CD1c-positive myeloid dendritic cell (primary cell): ENCODE measurements around the gene MAGI3.
"Not testable (repeated sequence)": the region's sequence is repeated elsewhere in the genome, so short reads cannot be mapped to it uniquely, and the experiment has no call there.

ENCODE experiments used
- DNase-seq: peaks from one replicate; pipeline ENCODE4 v3.0.0-alpha.2; 2016; ENCODE audit errors: extremely low spot score

Gene MAGI3

GRCh38 chr1:113399062-113399583 is 8.8 kb downstream of the MAGI3 start:
- no peak for DNase-seq

- DNase-seq: no peak
These were observed 10.8 kb downstream of the MAGI3 start for GRCh38 chr1:113401067-113401466.

DNA sequence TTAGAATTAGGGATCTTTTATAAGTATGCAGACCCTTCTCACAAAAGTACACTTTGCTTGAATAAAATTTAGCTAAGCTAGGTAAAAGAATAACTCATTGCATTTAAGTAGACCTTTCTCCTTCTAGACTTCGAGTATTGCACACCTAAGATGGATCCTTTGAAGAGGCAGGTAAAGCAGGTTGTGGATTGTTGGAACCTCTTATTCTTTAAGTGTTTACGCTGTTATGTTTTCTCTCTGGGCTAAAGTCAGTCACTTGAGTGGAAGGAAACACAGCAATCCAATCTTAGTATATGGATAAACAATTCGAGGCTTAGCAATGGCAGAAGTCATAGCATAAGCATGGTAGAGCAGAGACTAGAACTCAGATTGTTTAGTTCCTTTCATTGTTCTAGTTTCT is 11.4 kb downstream of the MAGI3 start:
- no peak for DNase-seq

DNA sequence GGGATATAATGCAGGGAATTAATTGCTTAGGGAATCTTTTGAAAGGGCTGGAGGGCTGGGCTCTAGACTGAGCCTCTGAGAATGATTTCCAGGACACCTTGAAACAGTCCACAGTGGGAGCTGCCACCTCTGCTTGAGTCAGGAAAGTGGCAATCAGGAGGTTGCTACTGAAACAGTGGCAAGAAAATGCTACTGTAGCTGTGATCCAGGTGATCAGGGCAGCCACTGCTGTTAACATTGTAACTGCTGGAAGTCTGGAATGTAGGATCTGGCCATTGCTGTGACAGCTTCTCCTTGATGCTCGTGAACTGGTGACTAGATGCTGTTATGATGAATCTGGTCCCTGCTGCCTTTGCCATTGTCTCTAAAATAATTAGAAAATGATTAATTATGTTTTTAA is 12.8 kb downstream of the MAGI3 start:
- DNase-seq: no peak

- DNase-seq: no peak
These were observed 15.3 kb downstream of the MAGI3 start for GRCh38 chr1:113405573-113405972.

DNA sequence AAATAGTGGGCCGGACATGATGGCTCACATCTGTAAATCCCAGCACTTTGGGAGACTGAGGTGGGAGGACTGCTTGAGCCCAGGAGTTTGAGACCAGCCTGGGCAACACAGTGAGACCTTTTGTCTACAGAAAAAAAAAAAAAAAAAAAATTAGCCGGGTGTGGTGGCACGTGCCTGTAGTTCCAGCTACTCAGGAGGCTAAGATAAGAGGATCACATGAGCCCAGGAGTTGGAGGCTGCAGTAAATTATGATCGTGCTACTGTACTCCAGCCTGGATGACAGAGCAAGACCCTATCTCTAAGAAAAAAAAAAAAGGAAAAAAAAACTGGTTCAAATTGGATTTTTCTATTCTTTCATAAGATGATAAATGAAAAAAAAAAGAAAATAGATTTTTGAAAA is 15.8 kb downstream of the MAGI3 start:
- DNase-seq: not testable (repeated sequence)

GRCh38 chr1:113409363-113409762 is 19.0 kb downstream of the MAGI3 start:
- no peak for DNase-seq

- DNase-seq: not testable (repeated sequence)
These were observed 21.7 kb downstream of the MAGI3 start for GRCh38 chr1:113412020-113412419.

DNA sequence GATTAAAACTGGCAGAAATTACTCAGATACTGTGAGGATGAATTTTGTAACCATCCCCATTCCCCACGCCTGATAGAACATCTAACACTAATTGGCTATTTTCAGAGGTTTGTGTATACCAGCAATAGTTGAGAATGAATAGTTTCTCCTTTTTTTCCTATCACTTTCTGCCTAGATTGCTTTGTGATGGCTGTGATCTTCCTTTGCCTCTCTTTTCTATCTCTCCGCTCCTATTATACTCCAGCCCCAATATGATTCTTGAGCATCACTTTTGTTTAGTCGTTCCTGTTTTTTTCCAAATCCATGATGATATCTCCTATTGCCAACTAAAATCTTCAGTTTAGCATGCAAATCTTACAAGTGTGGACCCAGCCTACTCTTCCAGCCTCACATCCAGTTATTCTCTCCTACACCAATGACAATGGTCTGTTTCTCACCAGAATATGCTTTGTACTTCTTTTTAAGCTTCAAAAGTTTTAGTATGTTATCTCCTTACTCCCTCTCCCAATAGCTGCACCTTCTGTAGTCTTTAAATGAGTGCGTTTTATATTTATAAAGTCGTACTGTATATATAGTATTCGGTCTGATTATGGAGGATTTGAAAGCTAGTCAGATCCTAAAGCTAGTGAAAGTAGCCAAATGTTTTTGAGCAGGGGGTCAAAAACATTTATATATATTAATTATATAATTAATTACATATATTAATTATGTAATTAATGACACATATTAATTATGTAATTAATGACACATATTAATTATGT is 25.2 kb downstream of the MAGI3 start:
- no peak for DNase-seq

DNA sequence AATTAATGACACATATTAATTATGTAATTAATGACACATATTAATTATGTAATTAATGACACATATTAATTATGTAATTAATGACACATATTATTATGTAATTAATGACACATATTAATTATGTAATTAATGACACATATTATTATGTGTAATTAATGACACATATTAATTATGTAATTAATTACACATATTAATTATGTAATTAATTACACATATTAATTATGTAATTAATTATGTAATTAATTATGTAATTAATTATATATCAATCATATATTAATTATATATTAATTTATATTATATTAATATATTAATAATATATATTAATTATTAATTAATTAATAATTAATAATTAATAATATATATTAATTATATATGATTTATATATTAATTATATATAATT is 25.8 kb downstream of the MAGI3 start:
- not testable (repeated sequence) for DNase-seq

DNA sequence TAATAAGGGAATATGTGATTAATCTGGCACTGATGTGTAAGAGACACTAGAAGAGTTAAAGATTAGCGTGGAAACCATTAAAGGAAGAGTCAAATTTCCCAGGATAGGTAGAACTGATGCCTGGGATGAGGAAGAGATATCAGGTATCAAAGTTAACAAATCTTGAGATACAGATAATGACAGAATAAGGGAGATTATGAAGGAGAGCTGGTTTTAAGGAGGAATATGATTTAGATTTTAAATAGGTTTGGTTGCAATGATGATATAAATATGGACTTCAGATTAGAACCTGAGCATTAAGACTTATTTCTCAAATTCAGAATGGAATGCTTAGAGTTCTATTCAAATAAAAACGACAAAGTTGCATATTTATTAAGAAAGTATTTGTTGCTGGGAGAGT is 26.2 kb downstream of the MAGI3 start:
- no peak for DNase-seq

- DNase-seq: no peak
These were observed 32.2 kb downstream of the MAGI3 start for GRCh38 chr1:113422315-113423068.

DNA sequence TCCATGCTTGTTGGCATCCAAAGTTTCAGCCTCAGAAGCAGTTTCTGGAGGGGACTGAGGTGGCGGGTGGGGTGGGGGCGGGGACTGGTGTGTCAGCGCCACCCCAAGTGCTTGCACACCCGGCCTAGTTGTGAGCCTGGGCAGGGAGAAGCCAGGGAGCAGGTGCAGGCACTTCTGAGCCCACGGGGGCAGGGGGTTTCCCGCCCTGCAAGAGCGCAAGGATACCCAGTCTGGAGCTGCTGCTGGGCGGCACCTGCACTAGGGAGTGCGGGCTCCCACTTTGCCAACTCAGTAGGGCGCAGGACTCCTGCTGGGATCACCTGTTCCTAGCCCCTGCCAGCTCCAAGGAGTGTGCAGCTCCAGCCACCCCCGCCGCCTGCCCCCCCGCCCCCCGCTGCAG is 33.5 kb downstream of the MAGI3 start:
- no peak for DNase-seq

DNA sequence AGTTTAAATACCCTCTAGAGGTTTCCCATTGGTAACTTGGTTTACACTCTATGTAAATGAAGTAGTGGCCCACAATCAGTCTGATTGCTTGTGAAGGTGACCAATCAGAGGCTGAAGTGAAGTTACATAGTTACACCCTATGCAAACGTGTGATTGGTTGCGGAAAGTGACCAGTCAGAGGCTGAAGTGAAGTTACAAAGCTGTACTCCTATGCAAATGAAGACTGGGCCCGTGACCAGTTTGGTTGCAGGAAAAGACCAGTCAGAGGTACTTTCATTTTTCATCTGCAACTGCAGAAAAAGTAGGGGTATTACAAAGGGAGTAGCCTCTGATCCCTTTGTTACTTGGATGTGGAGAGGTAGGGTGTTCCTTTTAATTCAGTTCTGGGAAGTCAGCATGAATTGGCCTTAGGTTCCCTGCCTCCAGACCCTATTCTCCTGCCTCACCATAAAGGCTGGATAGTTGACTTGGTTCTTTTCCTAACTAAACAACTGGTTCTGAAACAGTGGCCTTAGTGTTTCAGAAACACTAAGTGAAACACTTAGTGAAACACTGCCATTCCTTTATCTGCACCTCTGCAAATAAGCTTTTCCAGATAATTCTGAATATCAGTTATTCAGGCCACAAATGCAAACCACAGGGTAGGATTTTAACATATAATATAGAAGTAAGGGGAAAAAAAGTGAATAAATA is 39.3 kb downstream of the MAGI3 start:
- DNase-seq: no peak

- DNase-seq: no peak
These were observed 42.9 kb downstream of the MAGI3 start for GRCh38 chr1:113433184-113433583.

DNA sequence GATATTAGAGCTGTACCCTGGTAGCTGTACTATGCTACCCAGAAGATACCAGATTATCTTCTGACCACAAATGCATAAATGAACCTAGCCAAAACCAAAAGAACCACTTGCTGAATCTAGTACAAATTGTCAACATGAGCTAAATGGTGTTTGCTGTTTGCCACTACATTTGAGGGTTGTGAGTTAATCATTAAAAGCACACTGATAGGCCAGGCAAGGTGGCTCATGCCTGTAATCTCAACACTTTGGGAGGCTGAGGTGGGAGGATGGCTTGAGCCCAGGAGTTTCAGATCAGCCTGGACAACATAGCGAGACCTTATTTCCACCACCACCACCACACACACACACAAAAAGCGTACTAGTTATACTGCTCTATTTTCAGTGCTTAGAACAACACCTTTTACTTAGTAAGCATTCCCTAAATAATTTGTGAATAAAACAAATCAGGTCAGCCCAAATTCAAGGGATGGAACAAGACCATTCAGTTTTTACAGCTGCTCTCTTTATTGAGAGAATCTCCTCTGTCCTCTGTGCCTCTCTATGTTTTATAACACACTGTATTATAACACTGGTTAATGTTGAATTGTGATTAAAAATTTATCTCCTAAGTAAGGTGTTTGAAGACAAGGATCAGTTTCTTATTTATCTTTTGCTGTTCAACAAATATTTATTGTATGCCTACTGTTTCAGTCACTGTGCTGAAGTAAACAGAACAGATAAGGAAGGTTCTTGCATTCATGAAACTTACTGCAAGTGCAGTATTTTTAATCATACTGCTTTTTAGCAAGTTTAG is 44.0 kb downstream of the MAGI3 start:
- no peak for DNase-seq

GRCh38 chr1:113434874-113435175 is 44.5 kb downstream of the MAGI3 start:
- no peak for DNase-seq

DNA sequence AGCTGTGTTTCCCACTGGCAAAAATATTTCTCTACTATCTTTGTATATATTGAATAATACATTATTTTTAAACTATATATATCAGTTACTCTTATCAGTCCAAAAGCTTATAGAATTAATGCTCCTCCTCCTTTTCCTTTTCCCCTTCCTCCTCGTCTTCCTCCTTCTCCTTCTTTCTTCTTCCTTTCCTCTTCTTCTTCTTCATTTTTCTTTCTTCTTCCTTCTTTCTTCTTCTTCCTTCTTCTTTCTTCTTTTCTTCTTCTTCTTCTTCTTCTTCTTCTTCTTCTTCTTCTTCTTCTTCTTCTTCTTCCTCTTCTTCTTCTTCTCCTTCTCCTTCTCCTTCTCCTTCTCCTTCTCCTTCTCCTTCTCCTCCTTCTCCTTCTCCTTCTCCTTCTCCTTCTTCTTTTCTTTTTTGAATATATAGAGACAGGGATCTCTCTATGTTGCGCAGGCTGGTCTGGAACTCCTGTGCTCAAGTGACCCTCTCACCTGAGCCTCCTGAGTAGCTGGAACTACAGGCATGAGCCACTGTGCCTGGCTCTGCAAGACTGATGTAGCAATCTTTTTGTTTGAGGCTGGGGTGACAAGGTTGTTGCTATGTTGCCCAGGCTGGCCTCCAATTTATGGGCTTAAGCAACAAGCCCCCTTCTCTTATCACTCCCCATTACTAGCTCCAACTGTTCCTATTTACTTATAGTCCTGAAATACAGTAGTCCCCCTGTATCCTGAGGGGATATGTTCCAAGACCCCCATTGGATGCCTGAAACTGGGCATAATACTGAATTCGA is 47.4 kb downstream of the MAGI3 start:
- DNase-seq: no peak

GRCh38 chr1:113438505-113439276 is 48.4 kb downstream of the MAGI3 start:
- no peak for DNase-seq

- DNase-seq: no peak
These were observed 49.0 kb downstream of the MAGI3 start for GRCh38 chr1:113439277-113439670.
